GM15510 (cell line): Measurements from ENCODE around the gene CENPH.

ENCODE experiments used
- POLR2A ChIP-seq: IDR thresholded peaks from 3 replicates; pipeline ENCODE4 v1.6.1; 2011; ENCODE audit warnings: borderline replicate concordance; ENCODE audit not compliant: insufficient read length; ENCODE audit errors: extremely low read depth

The CENPH gene

GRCh38 chr5:69237877-69238276 lies 48.5 kb downstream of the CENPH start:
- no peak for TF ChIP-seq POLR2A

GRCh38 chr5:69238760-69239251 lies 49.4 kb downstream of the CENPH start:
- TF ChIP-seq POLR2A, result no peak

DNA sequence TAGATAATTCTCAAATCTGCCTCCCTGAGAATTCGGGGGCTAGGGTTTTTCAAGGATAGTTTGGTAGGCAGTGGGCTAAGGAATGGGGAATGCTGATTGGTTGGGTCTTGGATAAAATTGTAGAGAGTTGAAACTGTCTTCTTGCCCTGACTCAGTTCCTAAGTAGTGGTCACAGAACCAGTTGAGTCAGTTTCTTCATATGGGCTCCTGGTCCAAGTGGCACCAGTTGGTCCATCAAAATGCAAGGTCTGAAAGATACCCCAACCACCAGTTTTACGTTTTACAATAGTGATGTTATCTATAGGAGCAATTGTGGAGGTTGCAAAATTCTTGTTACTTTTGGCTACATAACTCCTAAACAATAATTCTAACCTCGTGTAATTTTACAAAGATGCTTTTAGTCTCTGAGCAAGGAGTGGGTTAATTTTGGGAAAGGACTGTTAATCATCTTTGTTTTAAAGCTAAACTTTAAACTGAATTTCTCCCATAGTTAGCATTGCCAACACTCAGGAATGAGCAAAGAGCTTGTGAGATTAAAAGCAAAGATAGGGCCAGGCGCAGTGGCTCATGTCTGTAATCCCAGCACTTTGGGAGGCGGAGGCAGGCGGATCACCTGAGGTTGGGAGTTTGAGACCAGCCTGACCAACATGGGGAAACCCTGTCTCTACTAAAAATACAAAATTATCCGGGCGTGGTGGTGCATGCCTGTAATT lies 53.0 kb downstream of the CENPH start:
- no peak for TF ChIP-seq POLR2A

DNA sequence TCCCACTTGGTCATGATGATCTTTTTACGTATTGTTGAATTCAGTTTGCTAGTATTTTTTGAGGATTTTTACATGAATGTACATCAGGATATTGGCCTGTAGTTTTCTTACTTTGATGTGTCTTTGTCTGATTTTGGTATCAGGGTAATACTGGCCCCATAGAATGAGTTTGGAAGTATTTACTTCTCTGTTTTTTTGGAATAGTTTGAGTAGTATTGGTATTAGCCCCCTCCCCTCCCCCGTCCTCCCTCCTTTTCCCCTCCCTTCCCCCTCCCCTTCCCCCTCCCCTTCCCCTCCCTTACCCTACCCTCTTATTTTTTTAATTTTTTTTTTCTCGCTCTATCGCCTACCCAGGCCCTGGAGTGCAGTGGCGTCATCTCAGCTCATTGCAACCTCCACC lies 55.6 kb downstream of the CENPH start:
- no peak for TF ChIP-seq POLR2A

DNA sequence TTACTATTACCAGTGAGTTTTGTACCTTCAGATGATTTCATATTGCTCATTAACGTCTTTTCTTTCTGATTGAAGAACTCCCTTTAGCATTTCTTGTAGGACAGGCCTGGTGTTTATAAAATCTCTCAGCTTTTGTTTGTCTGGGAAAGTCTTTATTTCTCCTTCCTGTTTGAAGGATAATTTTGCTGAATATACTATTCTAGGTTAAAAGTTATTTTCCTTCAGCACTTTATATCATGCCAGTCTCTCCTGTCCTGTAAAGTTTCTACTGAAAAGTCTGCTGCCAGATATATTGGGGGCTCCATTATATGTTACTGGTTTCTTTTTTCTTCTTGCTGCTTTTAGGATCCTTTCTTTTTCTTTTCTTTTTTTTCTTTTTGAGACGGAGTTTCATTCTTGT lies 58.6 kb downstream of the CENPH start:
- no peak for TF ChIP-seq POLR2A

- TF ChIP-seq POLR2A, result no peak
Measured at GRCh38 chr5:69250593-69250992, 61.2 kb downstream of the CENPH start.

DNA sequence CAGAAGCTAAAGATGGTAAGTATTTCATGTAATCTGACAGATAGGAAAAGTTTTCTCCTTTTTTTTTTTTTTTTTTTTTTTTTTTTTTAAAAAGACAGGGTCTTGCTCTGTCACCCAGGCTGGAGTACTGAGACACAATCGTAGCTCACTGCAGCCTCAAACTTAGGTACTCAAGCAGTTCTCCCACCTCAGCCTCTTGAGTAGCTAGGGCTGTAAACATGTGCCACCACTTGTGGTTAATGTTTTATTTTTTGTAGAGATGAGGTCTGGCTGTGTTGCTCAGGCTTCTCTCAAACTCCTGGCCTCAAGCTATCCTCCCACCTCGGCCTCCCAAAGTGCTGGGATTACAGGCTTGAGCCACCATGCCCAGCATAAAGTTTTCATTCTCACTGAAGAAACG lies 63.1 kb downstream of the CENPH start:
- no peak for TF ChIP-seq POLR2A

GRCh38 chr5:69257577-69257976 lies 68.2 kb downstream of the CENPH start:
- no peak for TF ChIP-seq POLR2A
